Kidney (tissue), 14 donors: ENCODE data around the gene NPRL2. TPM values are rescaled to one million over a fixed set of nuclear protein-coding genes. Genes with fewer than 3 reads are reported as not detected.

Experiments
- DNase-seq, 5 donors: peaks; one replicate each; pipeline ENCODE4 v3.0.0-alpha.2; 2013 to 2020
- FAIRE-seq: peaks from 2 replicates; lab custom pipeline; 2012; peaks lifted over from hg19 to GRCh38; lab: Jason Lieb, UNC
- H3K27ac ChIP-seq, 2 donors: one replicate each; pipeline ENCODE4 v1.7.0; 2013; ENCODE audit warnings: low read depth in 2 of 2, low read length in 2 of 2, inconsistent platforms in 1 of 2
- H3K27me3 ChIP-seq: one replicate; pipeline ENCODE4 v1.7.1; 2013; ENCODE audit warnings: low read length, inconsistent platforms; ENCODE audit not compliant: control insufficient read depth, insufficient read depth
- H3K36me3 ChIP-seq, 3 donors: one replicate each; pipeline versions ENCODE4 v1.7.0 to v1.7.1; 2013; ENCODE audit warnings: low read length in 3 of 3, control low read depth in 1 of 3, inconsistent platforms in 1 of 3; ENCODE audit not compliant: insufficient read depth in 3 of 3, control insufficient read depth in 2 of 3
- H3K4me1 ChIP-seq, 3 donors: one replicate each; pipeline versions ENCODE4 v1.7.0 to v1.7.1; 2013; ENCODE audit warnings: low read length in 3 of 3, inconsistent platforms in 1 of 3, low read depth in 1 of 3; ENCODE audit not compliant: control insufficient read depth in 2 of 3, insufficient read depth in 2 of 3
- H3K4me3 ChIP-seq, 3 donors: one replicate each; pipeline versions ENCODE4 v1.7.0 to v1.8.1; 2013; ENCODE audit warnings: low read length in 3 of 3, control low read depth in 1 of 3, inconsistent platforms in 1 of 3
- H3K9ac ChIP-seq, 3 donors: one replicate each; pipeline versions ENCODE4 v1.7.0 to v1.7.1; 2013; ENCODE audit warnings: low read length in 3 of 3, control low read depth in 1 of 3, inconsistent platforms in 1 of 3
- H3K9me3 ChIP-seq, 3 donors: one replicate each; pipeline versions ENCODE4 v1.7.0 to v1.7.1; 2013; ENCODE audit warnings: low read length in 3 of 3, control low read depth in 1 of 3, inconsistent platforms in 1 of 3; ENCODE audit not compliant: control insufficient read depth in 2 of 3, insufficient read depth in 1 of 3
- CTCF ChIP-seq: IDR thresholded peaks from 3 replicates; pipeline ENCODE4 v1.5.1; 2012; ENCODE audit warnings: mild to moderate bottlenecking, moderate library complexity, borderline replicate concordance; ENCODE audit not compliant: insufficient read depth; ENCODE audit errors: extremely low read depth
- intact Hi-C: fragments of 100-400 bp; cut with DNase I; formaldehyde crosslinking; loops from one replicate; pipeline ENCODE4 v1.11.1; 2022
- polyA plus RNA-seq: library from polyadenylated mRNA; stranded (reverse); fragments of 350-450 nt; fragmentation: Illumina TruSeq; extraction: RNeasy Lipid Tissue Mini Kit (QIAGEN cat#74804); gene quantifications from one replicate; pipeline ENCODE4 v1.2.3, GENCODE V29; 2014; ENCODE audit warnings: low read depth, low replicate concordance; ENCODE audit not compliant: insufficient read depth
- total RNA-seq: library from RNA; stranded (reverse); fragmentation: NEBNext Ultra II Directional; extraction: Animal tissue kit (Norgen Biotek cat#: 25700); gene quantifications from one replicate; pipeline ENCODE4 v1.2.1, GENCODE V29; 2021
- donor health status: control.
- donor health status: control.
- donor health status: control.
- donor health status: control.
- donor health status: control.
- donor health status: DM: yes; HTN: yes; CAD: no.
- donor health status: Normal renal cell carcinoma (clear cell type).

The NPRL2 gene
- total and polyA plus RNA-seq, 2 donors from 2014 or later = 23.5 to 39.8 TPM

- peak; percentile 56 to 88 (median 70) for DNase-seq
- Histone ChIP-seq H3K4me3 (peak within 1 kb of the TSS; percentile 24 to 46 (median 36)), H3K36me3 (peaks cover 0 to 4% (median 4%) of the 10 kb centered on the region in 3 donors), H3K27me3 (no peaks in the 10 kb centered on the region), H3K9me3 (no peaks in the 10 kb centered on the region), H3K4me1 (peaks cover 0 to 24% (median 6%) of the 10 kb centered on the region in 3 donors), H3K27ac (no peak within 1 kb of the TSS), H3K9ac (peak within 1 kb of the TSS in 2 of 3 donors; percentile 35 to 51)
- intact Hi-C loops = loop anchor here (5.0 kb wide), 1 partner anchor 197 kb away; no protein-coding TSS in a partner anchor
- no peak for FAIRE-seq
- no peak for TF ChIP-seq CTCF
Measured at GRCh38 chr3:50345586-50346234, 4.9 kb downstream of the NPRL2 start, which contains the start of gene ZMYND10. Gene ZMYND10, minus strand, starts transcription at chr3:50345732. Its CDS starts 153 bp downstream, at chr3:50345579.

GRCh38 chr3:50345008-50345407 is 5.6 kb downstream of the NPRL2 start:
- intact Hi-C loops = loop anchor here (5.0 kb wide), 1 partner anchor 197 kb away; no protein-coding TSS in a partner anchor
- FAIRE-seq = no peak
- Histone ChIP-seq H3K4me3 (peak overlapping the region in 1 of 3 donors; percentile 46), H3K4me1 (peaks cover 0 to 21% (median 5%) of the 10 kb centered on the region in 3 donors), H3K9me3 (no peaks in the 10 kb centered on the region), H3K27ac (no peak overlapping the region), H3K9ac (no peak overlapping the region), H3K36me3 (peaks cover 0 to 4% (median 4%) of the 10 kb centered on the region in 3 donors), H3K27me3 (no peaks in the 10 kb centered on the region)
- no peak for TF ChIP-seq CTCF
- DNase-seq = no peak

GRCh38 chr3:50342813-50343633 is 7.6 kb downstream of the NPRL2 start:
- no peak overlapping the region for H3K4me3 ChIP-seq
- no peak overlapping the region for H3K9ac ChIP-seq
- no peaks in the 10 kb centered on the region for H3K27me3 ChIP-seq
- TF ChIP-seq CTCF = no peak
- FAIRE-seq (no peak), DNase-seq (peak in 1 of 5 donors; percentile 56)
- intact Hi-C loops = no loop called here
- no peaks in the 10 kb centered on the region for H3K9me3 ChIP-seq
- H3K4me1 ChIP-seq = peaks cover 2 to 12% (median 3%) of the 10 kb centered on the region in 3 donors
- no peak overlapping the region for H3K27ac ChIP-seq
- peaks cover 0 to 4% (median 0%) of the 10 kb centered on the region in 3 donors for H3K36me3 ChIP-seq
